Measurements from ENCODE around the gene FHL3. TPM values are rescaled to one million over a fixed set of nuclear protein-coding genes. Genes with fewer than 3 reads are reported as not detected.
A peak's percentile ranks its signal among the peaks of the same experiment; 100 is the strongest.

FHL3 gene
- total and polyA plus RNA-seq, 2 of the 8 experiments (the other 6 are each of a cell fraction or from before 2014, with no cell fraction given) = 14.3 to 35.6 TPM

- TF ChIP-seq TAF1 (IDR thresholded peaks at IDR 0.05; ENCODE audit: low read depth, low read length) (no peak), SUZ12 (IDR thresholded peaks at IDR 0.05; ENCODE audit: low read length) (peak; percentile 19; the same call in 1 of the 2 replicates), SRF (IDR thresholded peaks at IDR 0.05; ENCODE audit: low read depth, low read length) (no peak), SP2 (IDR thresholded peaks at IDR 0.05; ENCODE audit: low read length) (no peak), ASH2L (IDR thresholded peaks at IDR 0.05; ENCODE audit: low read length) (peak; percentile 81), SIN3A (conservative IDR thresholded peaks at IDR 0.05 in 1 of 2, IDR thresholded peaks at IDR 0.05 in 1 of 2; ENCODE audit: low read depth in 1 of 2, low read length in 2 of 2) (no peak), POLR2AphosphoS5 (IDR thresholded peaks at IDR 0.05; ENCODE audit: low read depth, low read length) (no peak), RAD21 (IDR thresholded peaks at IDR 0.05 in 1 of 2, conservative IDR thresholded peaks at IDR 0.05 in 1 of 2; ENCODE audit: low read depth in 2 of 2, low read length in 2 of 2) (peak in 1 of 2 experiments; percentile 18; a peak in 2 of 4 replicates), PHF8 (conservative IDR thresholded peaks at IDR 0.05; ENCODE audit: low read depth, low read length) (0 out of 2 replicates have a peak, but pooled peaks have one; percentile 32), RBBP5 (IDR thresholded peaks at IDR 0.05; ENCODE audit: borderline replicate concordance, low read depth, low read length) (no peak), SP1 (IDR thresholded peaks at IDR 0.05; ENCODE audit: low read depth, low read length) (no peak), E2F6 (IDR thresholded peaks at IDR 0.05) (peak; percentile 68), NRF1 (IDR thresholded peaks at IDR 0.05; ENCODE audit: low read depth, low read length) (no peak), MAX (IDR thresholded peaks at IDR 0.05) (peak; percentile 83), EP300 (IDR thresholded peaks at IDR 0.05; ENCODE audit: borderline replicate concordance in 1 of 2, low read depth in 2 of 2, low read length in 2 of 2) (no peak)
Observed at GRCh38 chr1:38046884-38047602, 41.7 kb upstream of the FHL3 start (continued).
